ENCODE data around the gene SLC26A1. TPM values are rescaled to one million over a fixed set of nuclear protein-coding genes. Genes with fewer than 3 reads are reported as not detected.

SLC26A1 gene
- total RNA-seq, 4 donors from 2014 or later, result 0.44 to 0.57 TPM; not detected in 2

DNA sequence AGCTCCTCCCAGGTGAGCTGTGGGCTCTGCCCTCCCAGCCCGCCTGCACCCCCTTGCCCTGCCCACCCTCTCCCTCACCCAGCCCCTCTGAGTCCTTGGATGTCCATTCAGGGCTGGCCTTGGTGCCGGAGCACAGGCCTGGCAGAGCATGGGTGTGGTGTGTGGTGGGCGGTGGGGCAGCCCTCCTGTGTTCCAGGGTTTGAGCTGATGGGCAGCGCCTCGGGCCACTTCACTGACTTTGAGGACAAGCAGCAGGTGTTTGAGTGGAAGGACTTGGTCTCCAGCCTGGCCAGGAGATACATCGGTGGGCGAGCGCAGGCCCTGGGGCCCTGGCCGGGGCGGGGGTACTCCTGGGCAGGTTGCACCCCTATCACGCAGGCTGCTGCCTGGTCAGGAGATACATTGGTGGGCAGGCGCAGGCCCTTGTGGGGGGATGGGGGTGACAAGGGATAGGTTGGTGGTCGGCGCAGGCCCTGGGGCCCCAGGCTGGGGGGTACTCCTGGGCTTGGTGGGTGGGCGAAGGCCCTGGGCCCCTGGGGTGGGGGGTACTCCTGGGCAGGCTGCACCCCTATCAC, 7.6 kb upstream of the SLC26A1 start:
- TF ChIP-seq, protein P1, sequence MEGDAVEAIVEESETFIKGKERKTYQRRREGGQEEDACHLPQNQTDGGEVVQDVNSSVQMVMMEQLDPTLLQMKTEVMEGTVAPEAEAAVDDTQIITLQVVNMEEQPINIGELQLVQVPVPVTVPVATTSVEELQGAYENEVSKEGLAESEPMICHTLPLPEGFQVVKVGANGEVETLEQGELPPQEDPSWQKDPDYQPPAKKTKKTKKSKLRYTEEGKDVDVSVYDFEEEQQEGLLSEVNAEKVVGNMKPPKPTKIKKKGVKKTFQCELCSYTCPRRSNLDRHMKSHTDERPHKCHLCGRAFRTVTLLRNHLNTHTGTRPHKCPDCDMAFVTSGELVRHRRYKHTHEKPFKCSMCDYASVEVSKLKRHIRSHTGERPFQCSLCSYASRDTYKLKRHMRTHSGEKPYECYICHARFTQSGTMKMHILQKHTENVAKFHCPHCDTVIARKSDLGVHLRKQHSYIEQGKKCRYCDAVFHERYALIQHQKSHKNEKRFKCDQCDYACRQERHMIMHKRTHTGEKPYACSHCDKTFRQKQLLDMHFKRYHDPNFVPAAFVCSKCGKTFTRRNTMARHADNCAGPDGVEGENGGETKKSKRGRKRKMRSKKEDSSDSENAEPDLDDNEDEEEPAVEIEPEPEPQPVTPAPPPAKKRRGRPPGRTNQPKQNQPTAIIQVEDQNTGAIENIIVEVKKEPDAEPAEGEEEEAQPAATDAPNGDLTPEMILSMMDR (IDR thresholded peaks at IDR 0.05; ENCODE audit: low read depth), result no peak

DNA sequence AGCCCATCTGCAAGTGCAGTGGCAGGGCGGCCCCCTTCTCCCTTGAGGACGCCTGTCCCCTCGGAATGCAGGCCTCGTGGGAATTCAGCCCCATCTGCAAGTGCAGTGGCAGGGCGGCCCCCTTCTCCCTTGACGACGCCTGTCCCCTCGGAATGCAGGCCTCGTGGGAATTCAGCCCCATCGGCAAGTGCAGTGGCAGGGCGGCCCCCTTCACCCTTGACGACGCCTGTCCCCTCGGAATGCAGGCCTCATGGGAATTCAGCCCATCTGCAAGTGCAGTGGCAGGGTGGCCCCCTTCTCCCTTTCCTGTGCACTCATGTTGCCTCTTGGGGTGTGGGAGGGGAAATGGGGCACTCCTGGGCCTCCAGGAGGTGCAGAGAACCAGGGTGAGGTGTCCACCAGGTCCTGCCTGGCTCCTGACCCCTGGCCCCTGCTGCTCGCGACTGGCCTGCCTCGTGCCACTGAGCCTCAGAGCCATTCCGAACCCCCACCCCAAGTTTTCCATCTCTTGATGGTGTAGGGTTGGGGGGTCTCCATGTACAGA, 6.8 kb upstream of the SLC26A1 start:
- TF ChIP-seq, protein P1 (IDR thresholded peaks at IDR 0.05; ENCODE audit: low read depth), result no peak

DNA sequence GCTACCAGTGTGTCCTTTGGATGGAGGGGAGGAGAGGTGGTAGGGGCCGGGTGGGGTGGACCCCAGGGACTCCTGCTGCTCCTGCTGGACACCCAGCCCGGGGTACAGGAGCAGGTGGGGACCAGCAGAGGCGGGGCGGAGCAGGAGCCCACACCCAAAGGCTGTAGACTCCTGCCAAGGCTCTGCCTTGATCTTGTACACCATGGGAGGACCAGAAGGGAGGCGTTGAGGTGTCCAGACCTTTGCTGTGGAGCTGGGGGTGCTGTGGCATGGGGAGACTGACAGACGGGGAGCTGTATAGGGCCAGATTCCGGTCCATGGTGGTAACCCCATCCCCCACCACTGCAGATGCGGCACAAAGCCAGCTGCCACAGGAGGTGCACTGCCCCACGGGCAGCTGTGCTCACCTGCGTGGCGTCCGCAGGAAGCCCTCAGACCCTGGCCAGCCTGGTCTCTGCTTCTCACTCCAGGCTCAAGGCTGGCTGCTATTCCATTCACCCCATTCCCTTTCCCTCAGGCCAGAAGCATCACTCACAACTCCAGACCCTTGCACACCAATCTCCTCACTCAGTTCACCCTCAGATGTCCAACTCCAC, 5.0 kb upstream of the SLC26A1 start:
- TF ChIP-seq, protein P1 (IDR thresholded peaks at IDR 0.05; ENCODE audit: low read depth), result no peak

DNA sequence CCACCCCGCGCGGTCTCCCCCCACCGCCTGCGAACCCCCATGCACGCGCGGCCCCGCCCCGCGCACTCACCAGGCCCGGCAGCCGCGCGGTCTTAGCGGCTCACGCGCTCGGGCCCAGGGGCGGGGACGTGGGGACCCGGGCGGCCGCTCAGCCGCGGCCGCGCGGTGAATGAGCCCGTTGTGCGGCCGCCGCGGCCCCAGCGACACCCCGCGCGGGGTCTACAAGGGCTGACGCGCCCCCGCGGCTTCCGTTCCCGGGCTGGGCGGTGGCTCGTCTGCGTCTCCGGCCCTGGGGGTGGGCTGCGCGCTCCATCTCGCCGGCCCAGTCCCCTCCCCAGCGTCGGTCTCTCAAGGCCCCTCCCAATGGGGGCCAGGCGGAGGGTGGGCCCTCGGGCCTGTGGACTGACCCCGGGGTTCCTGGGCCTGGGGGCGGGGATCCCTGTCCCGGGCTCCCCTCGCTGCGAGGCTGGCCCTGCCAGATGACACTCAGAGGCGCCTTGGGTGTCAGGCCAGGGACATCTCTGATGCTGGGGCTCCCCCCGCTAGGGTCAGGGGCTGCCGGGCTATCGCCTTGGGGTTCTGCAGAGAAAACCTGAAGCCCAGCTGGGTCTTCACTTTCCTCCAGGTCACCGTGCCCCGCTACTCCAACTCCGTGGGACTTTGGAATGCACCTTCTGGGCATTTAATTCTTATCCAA, 4.3 kb upstream of the SLC26A1 start:
- TF ChIP-seq, protein P1 (IDR thresholded peaks at IDR 0.05; ENCODE audit: low read depth), result no peak

DNA sequence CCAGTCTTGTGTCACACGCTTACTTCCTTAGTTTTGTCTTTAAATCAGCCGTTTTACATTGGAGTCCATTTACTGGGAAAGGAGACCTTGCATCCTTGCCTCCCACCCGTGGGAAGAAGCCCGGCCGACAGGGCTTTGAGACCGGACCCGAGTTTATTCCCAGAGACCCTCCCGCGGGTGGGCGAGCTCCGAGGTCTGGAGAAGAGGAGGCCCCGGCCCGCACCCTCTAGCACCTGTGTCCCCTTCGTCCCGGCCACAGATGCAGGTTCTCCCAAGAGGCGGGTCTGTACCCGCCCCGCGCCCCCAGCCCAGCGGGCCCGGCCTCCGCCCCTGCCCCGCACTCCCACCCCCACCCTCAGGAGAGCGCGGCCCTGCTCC, 3.8 kb upstream of the SLC26A1 start:
- TF ChIP-seq, protein P1 (IDR thresholded peaks at IDR 0.05; ENCODE audit: low read depth), result no peak

DNA sequence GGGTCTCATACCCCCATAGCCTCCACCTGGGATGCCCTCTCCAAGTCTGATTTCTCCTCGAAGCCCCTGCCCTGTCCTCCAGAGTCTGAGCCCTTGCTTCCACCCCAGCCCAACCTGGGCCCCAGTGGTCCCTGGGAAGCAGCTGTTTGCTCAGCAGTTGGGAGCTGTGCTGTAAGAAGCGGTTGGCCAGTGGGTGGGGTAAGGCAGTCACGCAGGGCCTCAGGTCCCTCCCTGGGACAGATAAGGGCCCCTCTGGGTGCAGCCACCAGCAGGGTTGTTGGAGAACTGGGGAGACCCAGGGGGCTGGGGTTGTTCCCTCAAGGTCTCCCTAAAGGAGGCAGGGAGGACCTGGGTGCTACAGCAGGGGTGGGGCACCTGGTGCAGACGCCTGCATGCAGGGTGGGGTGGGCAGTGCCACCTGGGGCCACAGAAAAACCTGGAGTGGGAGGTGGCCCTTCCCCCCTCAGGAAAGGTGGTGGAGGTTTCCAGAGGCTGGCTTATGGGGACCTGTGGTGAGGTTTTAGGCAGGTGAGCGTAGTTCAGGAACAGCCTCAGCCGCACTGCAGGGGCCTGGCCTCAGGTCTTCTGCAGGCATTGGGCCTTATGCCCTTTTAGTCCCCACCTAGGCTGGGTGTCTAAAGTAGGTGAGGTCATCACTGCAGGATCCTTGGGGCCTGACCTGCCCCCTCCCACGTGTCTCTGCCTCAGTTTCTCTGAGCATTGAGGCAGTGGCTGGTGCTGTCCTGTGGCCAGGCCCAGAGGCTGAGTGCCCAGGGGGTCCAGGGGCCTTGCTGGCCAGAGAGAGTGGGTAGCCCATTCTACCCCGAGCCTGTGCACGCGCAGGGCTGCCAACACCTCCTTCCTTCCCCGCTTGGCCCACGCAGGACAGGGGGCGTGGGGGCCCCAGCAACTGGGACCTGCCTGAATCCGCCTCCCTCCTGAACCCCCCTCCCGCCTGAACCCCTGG, 3.1 kb upstream of the SLC26A1 start:
- TF ChIP-seq, protein P1 (IDR thresholded peaks at IDR 0.05; ENCODE audit: low read depth), result no peak
